Fibroblast of the aortic adventitia (primary cell): ENCODE data around the gene LHCGR. TPM values are rescaled to one million over a fixed set of nuclear protein-coding genes. Genes with fewer than 3 reads are reported as not detected.

Source experiments
- DNase-seq: peaks from one replicate; pipeline ENCODE4 v3.0.0-alpha.2; 2010; ENCODE audit warnings: low read depth
- H3K4me3 ChIP-seq: 2 replicates; pipeline ENCODE4 v1.5.1; 2011; ENCODE audit warnings: low read depth, mild to moderate bottlenecking, control low read depth, low read length, moderate library complexity
- total RNA-seq: library from RNA; depleted of rRNA; stranded (reverse); fragments of >200 nt; gene quantifications from 2 replicates; pipeline ENCODE4 v1.2.3, GENCODE V29; 2012; ENCODE audit warnings: low replicate concordance
- TF ChIP-seq, protein P1 (sequence below): IDR thresholded peaks from 2 replicates; pipeline ENCODE4 v1.5.1; 2011; ENCODE audit warnings: mild to moderate bottlenecking, low read length, control low read depth, inconsistent platforms; ENCODE audit not compliant: insufficient read depth

Gene LHCGR
- total RNA-seq, 1 donor, result not detected

DNA sequence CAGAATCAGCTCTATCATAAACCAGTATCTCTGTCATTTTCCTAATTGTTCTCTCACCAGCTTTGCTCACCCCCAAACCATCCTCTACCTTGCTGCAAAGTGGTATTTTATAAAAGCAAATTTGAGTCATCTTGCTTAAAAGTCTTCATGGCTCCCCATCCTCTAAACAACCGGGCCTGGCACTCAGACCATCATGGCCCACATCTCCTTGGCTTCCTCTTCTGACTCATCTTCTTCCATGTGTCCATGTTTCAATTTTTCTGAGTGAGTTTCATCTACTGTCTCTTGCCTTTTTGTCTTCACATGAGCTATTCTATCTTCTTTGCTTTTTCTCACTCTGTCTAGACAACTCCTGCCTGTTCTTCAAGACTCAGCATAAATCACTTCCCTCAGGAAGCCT lies 58.6 kb downstream of the LHCGR start:
- no peak for DNase-seq
- H3K4me3 ChIP-seq, result no peak overlapping the region
- TF ChIP-seq, protein P1, sequence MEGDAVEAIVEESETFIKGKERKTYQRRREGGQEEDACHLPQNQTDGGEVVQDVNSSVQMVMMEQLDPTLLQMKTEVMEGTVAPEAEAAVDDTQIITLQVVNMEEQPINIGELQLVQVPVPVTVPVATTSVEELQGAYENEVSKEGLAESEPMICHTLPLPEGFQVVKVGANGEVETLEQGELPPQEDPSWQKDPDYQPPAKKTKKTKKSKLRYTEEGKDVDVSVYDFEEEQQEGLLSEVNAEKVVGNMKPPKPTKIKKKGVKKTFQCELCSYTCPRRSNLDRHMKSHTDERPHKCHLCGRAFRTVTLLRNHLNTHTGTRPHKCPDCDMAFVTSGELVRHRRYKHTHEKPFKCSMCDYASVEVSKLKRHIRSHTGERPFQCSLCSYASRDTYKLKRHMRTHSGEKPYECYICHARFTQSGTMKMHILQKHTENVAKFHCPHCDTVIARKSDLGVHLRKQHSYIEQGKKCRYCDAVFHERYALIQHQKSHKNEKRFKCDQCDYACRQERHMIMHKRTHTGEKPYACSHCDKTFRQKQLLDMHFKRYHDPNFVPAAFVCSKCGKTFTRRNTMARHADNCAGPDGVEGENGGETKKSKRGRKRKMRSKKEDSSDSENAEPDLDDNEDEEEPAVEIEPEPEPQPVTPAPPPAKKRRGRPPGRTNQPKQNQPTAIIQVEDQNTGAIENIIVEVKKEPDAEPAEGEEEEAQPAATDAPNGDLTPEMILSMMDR, result no peak

DNA sequence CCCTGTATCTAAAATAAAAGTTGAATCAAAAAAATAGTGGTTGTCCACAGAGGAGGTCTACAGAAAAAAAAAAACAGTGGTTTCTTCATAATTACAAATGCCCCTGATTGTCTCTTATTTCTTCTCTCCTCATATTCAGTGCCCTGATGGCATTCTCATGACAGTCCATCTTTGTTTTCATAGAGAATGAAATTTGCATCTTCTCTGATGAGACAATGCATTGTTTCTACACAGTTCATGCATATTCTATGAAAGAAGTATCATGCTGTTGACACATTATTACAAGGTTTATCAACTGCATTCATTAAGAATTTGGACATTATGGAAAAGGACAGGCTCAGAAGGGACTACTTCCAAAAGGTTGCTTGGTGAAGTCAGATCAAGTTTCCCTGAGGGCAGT lies 59.5 kb downstream of the LHCGR start:
- H3K4me3 ChIP-seq, result no peak overlapping the region
- TF ChIP-seq, protein P1, result no peak
- DNase-seq, result no peak

DNA sequence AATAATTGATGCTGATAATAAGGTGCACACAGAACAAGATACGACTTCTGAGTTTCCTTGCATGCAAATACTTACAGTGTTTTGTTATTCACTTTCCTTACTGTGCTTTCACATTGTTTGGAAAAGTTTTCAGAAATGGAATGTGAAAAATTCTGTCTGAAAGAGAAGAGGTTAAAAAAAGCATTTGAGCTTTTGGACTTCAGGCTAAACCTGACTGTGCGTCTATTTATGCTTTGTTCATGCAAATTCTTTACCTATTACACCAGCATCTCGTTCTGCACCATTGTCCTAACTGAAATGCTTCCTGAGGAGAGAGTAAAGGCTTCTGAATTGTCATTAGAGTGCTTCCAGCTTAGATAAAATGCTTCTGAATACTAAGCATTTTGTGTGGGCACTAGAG lies 61.4 kb downstream of the LHCGR start:
- TF ChIP-seq, protein P1, result no peak
- H3K4me3 ChIP-seq, result no peak overlapping the region
- DNase-seq, result no peak

DNA sequence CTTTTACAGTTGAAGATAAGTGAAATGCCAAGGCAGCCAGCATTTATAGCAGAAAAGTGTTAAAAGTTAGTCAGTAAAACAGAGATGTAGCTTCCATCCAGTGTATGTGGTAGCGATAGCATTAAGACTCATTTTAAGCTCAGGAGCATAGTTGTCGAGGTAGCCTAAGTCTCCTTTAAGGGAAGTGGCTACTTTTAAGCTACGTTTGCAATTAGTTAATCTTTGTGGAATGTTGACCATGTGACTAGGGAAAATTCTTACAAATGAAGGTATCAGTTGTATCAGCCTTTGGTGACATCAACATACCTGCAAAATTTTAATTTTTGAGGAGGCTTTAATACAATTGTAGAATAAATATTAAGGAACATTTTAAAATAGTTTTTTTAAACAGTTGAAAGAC lies 61.9 kb downstream of the LHCGR start:
- DNase-seq, result no peak
- H3K4me3 ChIP-seq, result no peak overlapping the region
- TF ChIP-seq, protein P1, result no peak

DNA sequence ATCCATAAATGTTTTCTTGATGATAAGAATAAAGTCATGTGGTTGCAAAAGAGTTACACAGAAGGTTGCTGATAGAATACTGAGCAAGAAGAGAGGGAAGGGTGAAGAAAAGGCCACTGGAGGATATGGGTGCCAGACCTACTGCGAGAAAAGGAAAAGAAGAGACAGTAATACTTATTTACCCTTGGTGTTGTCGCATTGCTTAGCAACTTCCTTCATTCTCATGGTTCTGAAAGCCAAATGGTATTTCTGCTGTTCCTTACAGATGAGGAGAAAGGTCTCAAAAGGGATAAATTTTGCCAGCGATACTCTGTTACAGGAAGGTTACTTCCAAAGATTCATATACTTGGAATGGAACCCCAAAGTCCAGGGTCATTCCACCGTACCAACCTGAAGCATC lies 62.5 kb downstream of the LHCGR start:
- no peak overlapping the region for H3K4me3 ChIP-seq
- TF ChIP-seq, protein P1, result no peak
- DNase-seq, result no peak

DNA sequence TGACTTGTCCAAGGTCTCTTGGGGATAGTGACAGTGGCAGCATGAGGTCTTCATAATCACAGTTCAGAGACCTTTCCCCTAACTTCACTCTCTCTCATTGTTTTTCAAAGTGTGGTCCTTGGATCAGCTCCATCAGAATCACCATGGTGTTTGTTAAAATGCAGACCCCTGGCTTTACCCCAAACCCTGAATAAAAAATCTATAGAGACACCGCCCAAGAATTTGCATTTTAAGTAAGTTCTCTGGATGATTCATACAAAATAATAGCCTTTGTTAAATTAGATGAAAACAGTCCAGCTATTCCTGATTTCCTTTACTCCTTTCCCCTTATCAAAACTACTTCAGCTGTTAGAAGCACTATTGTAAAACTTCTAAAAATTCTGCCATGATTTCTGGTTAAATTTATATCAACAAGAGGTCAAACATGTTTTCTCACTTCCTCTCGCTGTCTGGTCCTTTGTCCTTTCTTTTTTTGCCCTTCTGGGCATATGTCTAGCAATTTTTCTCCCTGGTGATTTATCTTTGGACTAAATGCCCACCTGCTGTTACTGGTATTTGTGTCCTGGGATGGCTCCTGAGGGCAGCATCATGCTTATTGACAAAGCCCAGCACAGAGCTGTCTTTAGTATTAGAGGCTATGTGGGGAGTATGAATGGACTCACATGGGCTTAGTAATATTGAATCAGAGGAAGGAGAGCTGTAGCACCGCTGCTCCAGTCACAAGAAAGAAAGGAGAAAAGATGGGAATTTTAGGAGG lies 63.4 kb downstream of the LHCGR start:
- no peak for DNase-seq
- TF ChIP-seq, protein P1, result no peak

DNA sequence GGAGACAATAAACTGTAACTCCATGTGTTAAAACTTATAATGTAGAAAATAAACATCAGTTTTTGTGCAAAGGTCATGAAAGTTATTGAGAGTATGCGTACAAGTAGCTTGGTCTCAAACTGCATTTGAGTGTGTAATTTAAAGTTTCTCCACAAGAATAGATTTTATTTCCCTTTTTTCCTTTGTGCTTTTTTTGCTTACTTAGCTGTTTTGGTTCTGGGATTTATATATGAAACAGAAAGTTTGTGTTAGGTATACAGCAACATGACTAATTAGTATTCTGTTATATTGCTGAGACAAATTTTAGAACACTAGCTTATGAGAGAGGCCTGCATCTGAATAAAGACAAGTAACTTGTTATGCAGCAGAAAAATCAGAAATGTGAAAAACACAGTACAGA lies 70.4 kb downstream of the LHCGR start:
- H3K4me3 ChIP-seq, result no peak overlapping the region
- TF ChIP-seq, protein P1, result no peak
- no peak for DNase-seq

More for the DNA sequence above, 63.4 kb downstream of the LHCGR start:
- H3K4me3 ChIP-seq, result no peak overlapping the region
